ENCODE data around the gene LIPM. TPM values are rescaled to one million over a fixed set of nuclear protein-coding genes. Genes with fewer than 3 reads are reported as not detected.

The LIPM gene
- total and polyA plus RNA-seq, 2 of the 13 experiments (the other 11 are each of a cell fraction or from before 2014, with no cell fraction given), result not detected

GRCh38 chr10:88756660-88757059 lies 45.9 kb upstream of the LIPM start:
- no TSS peak for BruUV-seq (replicated peaks)
- Histone ChIP-seq H3K4me2 (ENCODE audit: low read depth, low read length) (no peak overlapping the region), H2AFZ (ENCODE audit: low read length) (no peak overlapping the region), H3K9ac (ENCODE audit: insufficient read depth, low read depth, low read length) (no peak overlapping the region), H3K4me1 (ENCODE audit: insufficient read depth, low read length) (no peaks in the 10 kb centered on the region), H4K20me1 (ENCODE audit: insufficient read depth, low read length) (no peaks in the 10 kb centered on the region), H3K36me3 (replicated peaks in 1 of 2; ENCODE audit: control insufficient read depth in 1 of 2, insufficient read depth in 2 of 2, low read length in 2 of 2) (no peaks in the 10 kb centered on the region), H3K27me3 (ENCODE audit: control insufficient read depth in 1 of 2, insufficient read depth in 2 of 2, low read length in 2 of 2) (no peaks in the 10 kb centered on the region), H3K9me3 (ENCODE audit: low read length) (no peaks in the 10 kb centered on the region), H3K4me3 (replicated peaks in 1 of 3; ENCODE audit: insufficient read depth in 1 of 3, low read depth in 2 of 3, low read length in 3 of 3) (no peak overlapping the region), H3K79me2 (ENCODE audit: insufficient read depth, low read length) (no peaks in the 10 kb centered on the region), H3K27ac (ENCODE audit: extremely low read length, insufficient read depth, low read length) (no peak overlapping the region)
- ATAC-seq (no peak), DNase-seq (ENCODE audit: low spot score) (no peak), FAIRE-seq (no peak)
- peak; percentile 71 for TF ChIP-seq MAFF (IDR thresholded peaks at IDR 0.05; ENCODE audit: low read depth, low read length)
- TF ChIP-seq CBX5 (CRISPR knock-in tag; IDR thresholded peaks at IDR 0.05; ENCODE audit: borderline replicate concordance), result no peak
- peak; percentile 56 to 75; a peak in 3 of 4 replicates for TF ChIP-seq MAFK (conservative IDR thresholded peaks at IDR 0.05 in 1 of 2, IDR thresholded peaks at IDR 0.05 in 1 of 2; ENCODE audit: low read length in 2 of 2)
- 0% methylated on average over 1 of the region's 1 CpG for WGBS (ENCODE audit: low lambda C conversion rate)
- intact Hi-C loops (cut with micrococcal nuclease; ENCODE audit: unreplicated experiment) (no loop called here), in situ Hi-C loops (cut with HindIII; ENCODE audit: extremely low pct_ligation_motif_present, low pct_unique_long_range_greater_than_20kb) (no loop called here)
- POLR2A ChIA-PET, result no interaction called here
- CTCF ChIA-PET (ENCODE audit: low intra/inter-chr PET ratio, low total read pairs), result no interaction called here

- H3K9me3 ChIP-seq (ENCODE audit: low read length), result no peaks in the 10 kb centered on the region
- TF ChIP-seq ZNF776 (CRISPR knock-in tag; IDR thresholded peaks at IDR 0.05) (no peak), HMG20A (CRISPR knock-in tag; IDR thresholded peaks at IDR 0.05; ENCODE audit: borderline replicate concordance) (no peak), FOXJ3 (CRISPR knock-in tag; IDR thresholded peaks at IDR 0.05; ENCODE audit: borderline replicate concordance) (no peak), BCLAF1 (IDR thresholded peaks at IDR 0.05) (no peak), ATF1 (CRISPR knock-in tag; IDR thresholded peaks at IDR 0.05) (no peak), HNF1B (CRISPR knock-in tag; IDR thresholded peaks at IDR 0.05) (no peak), GTF2F1 (IDR thresholded peaks at IDR 0.05; ENCODE audit: low read length) (no peak)
- H3K27ac ChIP-seq (ENCODE audit: extremely low read length, insufficient read depth, low read length), result no peak within 1 kb of the TSS
- H4K20me1 ChIP-seq (ENCODE audit: insufficient read depth, low read length), result no peaks in the 10 kb centered on the region
- H2AFZ ChIP-seq (ENCODE audit: low read length), result peak within 1 kb of the TSS; percentile 21
- H3K4me3 ChIP-seq (replicated peaks in 1 of 3; ENCODE audit: insufficient read depth in 1 of 3, low read depth in 2 of 3, low read length in 3 of 3), result no peak within 1 kb of the TSS
- H3K27me3 ChIP-seq (ENCODE audit: control insufficient read depth in 1 of 2, insufficient read depth in 2 of 2, low read length in 2 of 2), result no peaks in the 10 kb centered on the region
- no TSS peak for BruUV-seq (replicated peaks)
- H3K36me3 ChIP-seq (replicated peaks in 1 of 2; ENCODE audit: control insufficient read depth in 1 of 2, insufficient read depth in 2 of 2, low read length in 2 of 2), result no peaks in the 10 kb centered on the region
- in situ Hi-C loops (cut with HindIII; ENCODE audit: extremely low pct_ligation_motif_present, low pct_unique_long_range_greater_than_20kb), result no loop called here
- no peak within 1 kb of the TSS for H3K9ac ChIP-seq (ENCODE audit: insufficient read depth, low read depth, low read length)
- 29% methylated on average over 7 of the region's 7 CpGs for whole genome bisulfite sequencing (ENCODE audit: low lambda C conversion rate)
- no peaks in the 10 kb centered on the region for H3K79me2 ChIP-seq (ENCODE audit: insufficient read depth, low read length)
- DNase-seq (ENCODE audit: low spot score) (no peak), ATAC-seq (no peak), FAIRE-seq (no peak)
- intact Hi-C loops (cut with micrococcal nuclease; ENCODE audit: unreplicated experiment), result no loop called here
- ChIA-PET CTCF (ENCODE audit: low intra/inter-chr PET ratio, low total read pairs) (no interaction called here), POLR2A (no interaction called here)
- H3K4me1 ChIP-seq (ENCODE audit: insufficient read depth, low read length), result no peaks in the 10 kb centered on the region
- H3K4me2 ChIP-seq (ENCODE audit: low read depth, low read length), result no peak within 1 kb of the TSS
These were observed 43.0 kb upstream of the LIPM start, which contains the start of gene LIPN for GRCh38 chr10:88759366-88760101. Gene LIPN, plus strand, starts transcription at chr10:88760020. Its CDS starts 1,386 bp downstream, at chr10:88761406.
